Keratinocyte (primary cell): ENCODE data around the gene CDS2. TPM values are rescaled to one million over a fixed set of nuclear protein-coding genes. Genes with fewer than 3 reads are reported as not detected.

Experiments
- DNase-seq: peaks from one replicate; pipeline ENCODE4 v3.0.0-alpha.2; 2011; ENCODE audit warnings: low read depth, missing footprints, low spot score
- FAIRE-seq: peaks from 2 replicates; lab custom pipeline; 2011; peaks lifted over from hg19 to GRCh38; lab: Jason Lieb, UNC
- H2AFZ ChIP-seq: 2 replicates; pipeline ENCODE4 v1.6.0; 2012; ENCODE audit warnings: low read length, control low read depth, inconsistent platforms; ENCODE audit not compliant: control insufficient read depth
- H3K27ac ChIP-seq: 2 replicates; pipeline ENCODE4 v1.5.1; 2011; ENCODE audit warnings: low read length; ENCODE audit not compliant: control insufficient read depth, insufficient read depth
- H3K27me3 ChIP-seq: 3 replicates; pipeline ENCODE4 v1.6.0; 2011; ENCODE audit warnings: low read length; ENCODE audit not compliant: control insufficient read depth, insufficient read depth; ENCODE audit errors: extremely low read depth
- H3K36me3 ChIP-seq, 2 experiments: 2 replicates in 1 of 2; 3 replicates in 1 of 2; pipeline ENCODE4 v1.5.1; 2011; ENCODE audit warnings: low read length in 2 of 2, mild to moderate bottlenecking in 1 of 2; ENCODE audit not compliant: control insufficient read depth in 2 of 2, insufficient read depth in 2 of 2; ENCODE audit errors: extremely low read depth in 1 of 2
- H3K4me1 ChIP-seq: 3 replicates; pipeline ENCODE4 v1.5.1; 2011; ENCODE audit warnings: low read length; ENCODE audit not compliant: control insufficient read depth, insufficient read depth; ENCODE audit errors: extremely low read depth
- H3K4me2 ChIP-seq: 3 replicates; pipeline ENCODE4 v1.6.0; 2011; ENCODE audit warnings: low read depth, low read length; ENCODE audit not compliant: control insufficient read depth, insufficient read depth; ENCODE audit errors: extremely low read depth
- H3K4me3 ChIP-seq, 3 experiments: fragments of 200-600 bp in 1 of 3; sonication (generic) in 1 of 3; 2 replicates in 2 of 3; 3 replicates in 1 of 3; pipeline ENCODE4 v1.5.1; 2011 to 2016; ENCODE audit warnings: low read length in 3 of 3, mild to moderate bottlenecking in 3 of 3, control low read depth in 2 of 3, inconsistent platforms in 1 of 3, low read depth in 1 of 3, mixed read lengths in 1 of 3, mixed run types in 1 of 3, moderate library complexity in 1 of 3; ENCODE audit not compliant: control insufficient read depth in 2 of 3, insufficient read depth in 2 of 3; ENCODE audit errors: extremely low read depth in 1 of 3
- H3K79me2 ChIP-seq: 2 replicates; pipeline ENCODE4 v1.6.0; 2012; ENCODE audit warnings: low read length; ENCODE audit not compliant: control insufficient read depth, insufficient read depth
- H3K9ac ChIP-seq: 3 replicates; pipeline ENCODE4 v1.6.0; 2011; ENCODE audit warnings: low read length; ENCODE audit not compliant: control insufficient read depth, insufficient read depth; ENCODE audit errors: extremely low read depth
- H3K9me1 ChIP-seq: 3 replicates; pipeline ENCODE4 v1.6.0; 2011; ENCODE audit warnings: low read length; ENCODE audit not compliant: control insufficient read depth, insufficient read depth; ENCODE audit errors: extremely low read depth
- H3K9me3 ChIP-seq: 2 replicates; pipeline ENCODE4 v1.5.1; 2012; ENCODE audit warnings: low read depth, low read length; ENCODE audit not compliant: control insufficient read depth
- H4K20me1 ChIP-seq: 3 replicates; pipeline ENCODE4 v1.6.0; 2011; ENCODE audit warnings: low read length; ENCODE audit not compliant: control insufficient read depth, insufficient read depth; ENCODE audit errors: extremely low read depth
- CTCF ChIP-seq, 3 experiments: IDR thresholded peaks in 1 of 3; conservative IDR thresholded peaks in 1 of 3; optimal IDR thresholded peaks in 1 of 3; 2 replicates in 2 of 3; 3 replicates in 1 of 3; pipeline versions ENCODE3 to v1.5.1; 2011; ENCODE audit warnings: low read length in 3 of 3, mild to moderate bottlenecking in 3 of 3, moderate library complexity in 2 of 3, control low read depth in 1 of 3, inconsistent platforms in 1 of 3; ENCODE audit not compliant: insufficient read depth in 2 of 3; ENCODE audit errors: extremely low read depth in 1 of 3
- EZH2 ChIP-seq: IDR thresholded peaks from one replicate; pipeline ENCODE4 v1.6.1; 2012; ENCODE audit warnings: inconsistent platforms, mild to moderate bottlenecking, low read length, moderate library complexity
- dilution Hi-C: fragments of 300-500 bp; cut with MboI; formaldehyde crosslinking; loops from one replicate; pipeline ENCODE4 v1.7.0; 2020; ENCODE audit warnings: low sequenced_read_pairs; ENCODE audit not compliant: extremely low pct_ligation_motif_present
- polyA plus RNA-seq, 5 experiments: library from polyadenylated mRNA; depleted of rRNA in 3 of 5; stranded (reverse) in 3 of 5; stranded (forward) in 1 of 5; unstranded in 1 of 5; fragments of >200 nt; gene quantifications; 1 replicate in 1 of 5; 2 replicates in 3 of 5; 3 replicates in 1 of 5; pipeline versions ENCODE4 v1.2.1 to v1.2.3, GENCODE V29; 2011 to 2012; ENCODE audit warnings: missing spikeins in 2 of 5, low read depth in 1 of 5, low replicate concordance in 1 of 5

Gene CDS2
- polyA plus RNA-seq, 1 donor (not counting 4 experiments of a cell fraction or from before 2014, with no cell fraction given): 67.1 TPM

GRCh38 chr20:5161536-5162164 is 34.8 kb downstream of the CDS2 start:
- Histone ChIP-seq H3K4me2 (no peak overlapping the region), H3K27ac (no peak overlapping the region), H4K20me1 (no peaks in the 10 kb centered on the region), H3K4me1 (peaks cover 3% of the 10 kb centered on the region), H3K9me1 (peaks cover 2% of the 10 kb centered on the region), H3K79me2 (peaks cover 61% of the 10 kb centered on the region), H3K4me3 (no peak overlapping the region), H3K9ac (no peak overlapping the region), H3K27me3 (no peaks in the 10 kb centered on the region), H3K9me3 (no peaks in the 10 kb centered on the region), H2AFZ (no peak overlapping the region), H3K36me3 (no peaks in the 10 kb centered on the region)
- no peak for FAIRE-seq
- TF ChIP-seq CTCF (optimal IDR thresholded peaks at IDR 0.05 in 1 of 3, IDR thresholded peaks at IDR 0.05 in 1 of 3, conservative IDR thresholded peaks at IDR 0.05 in 1 of 3; ENCODE audit: extremely low read depth in 1 of 3, insufficient read depth in 2 of 3, low read length in 3 of 3) (no peak), EZH2 (no peak)
- DNase-seq: no peak
- dilution Hi-C loops: no loop called here

GRCh38 chr20:5164645-5165625 is 38.1 kb downstream of the CDS2 start:
- no peak overlapping the region for H3K4me3 ChIP-seq
- H3K9ac ChIP-seq: no peak overlapping the region
- dilution Hi-C loops: no loop called here
- peaks cover 60% of the 10 kb centered on the region for H3K79me2 ChIP-seq
- H3K27ac ChIP-seq: no peak overlapping the region
- TF ChIP-seq CTCF (optimal IDR thresholded peaks at IDR 0.05 in 1 of 3, IDR thresholded peaks at IDR 0.05 in 1 of 3, conservative IDR thresholded peaks at IDR 0.05 in 1 of 3; ENCODE audit: extremely low read depth in 1 of 3, insufficient read depth in 2 of 3, low read length in 3 of 3) (no peak), EZH2 (no peak)
- H2AFZ ChIP-seq: no peak overlapping the region
- peaks cover 4% of the 10 kb centered on the region for H3K9me1 ChIP-seq
- H3K27me3 ChIP-seq: no peaks in the 10 kb centered on the region
- peaks cover 3% of the 10 kb centered on the region in 2 experiments for H3K36me3 ChIP-seq
- H3K4me2 ChIP-seq: no peak overlapping the region
- FAIRE-seq (no peak), DNase-seq (no peak)
- H3K9me3 ChIP-seq: no peaks in the 10 kb centered on the region
- H3K4me1 ChIP-seq: peaks cover 12% of the 10 kb centered on the region
- H4K20me1 ChIP-seq: no peaks in the 10 kb centered on the region
